ENCODE data around the gene TTC3. TPM values are rescaled to one million over a fixed set of nuclear protein-coding genes. Genes with fewer than 3 reads are reported as not detected.
A peak's percentile ranks its signal among the peaks of the same experiment; 100 is the strongest.

Gene TTC3
- total and polyA plus RNA-seq, 9 of the 15 experiments (the other 6 are each of a cell fraction or from before 2014, with no cell fraction given): 17.5 to 92.0 (median 59.5) TPM

- no peak for TF ChIP-seq CHD7 (IDR thresholded peaks at IDR 0.05; ENCODE audit: low read depth, low read length)
- TF ChIP-seq ZKSCAN3 (CRISPR knock-in tag; IDR thresholded peaks at IDR 0.05): no peak
- TF ChIP-seq IRF2 (CRISPR knock-in tag; IDR thresholded peaks at IDR 0.05): no peak
- no peak for TF ChIP-seq GTF2A2 (tag; IDR thresholded peaks at IDR 0.05)
- no peak for TF ChIP-seq PCBP2 (IDR thresholded peaks at IDR 0.05; ENCODE audit: low read depth, low read length, poor library complexity, severe bottlenecking)
- TF ChIP-seq SMARCA5 (IDR thresholded peaks at IDR 0.05): no peak
- TF ChIP-seq GTF2F1 (IDR thresholded peaks at IDR 0.05; ENCODE audit: low read depth, low read length): peak; percentile 49; the same call in 1 of the 2 replicates
- no peak for TF ChIP-seq ELK1 (CRISPR knock-in tag; IDR thresholded peaks at IDR 0.05)
- no peak for TF ChIP-seq DMBX1 (CRISPR knock-in tag; IDR thresholded peaks at IDR 0.05; ENCODE audit: borderline replicate concordance)
- TF ChIP-seq KDM4B (IDR thresholded peaks at IDR 0.05; ENCODE audit: borderline replicate concordance in 2 of 2, low read depth in 1 of 2): no peak
- no peak for TF ChIP-seq TRIM25 (IDR thresholded peaks at IDR 0.05; ENCODE audit: borderline replicate concordance)
- peak; percentile 87 for TF ChIP-seq CREM (IDR thresholded peaks at IDR 0.05; ENCODE audit: low read depth)
- no peak for TF ChIP-seq DACH1 (IDR thresholded peaks at IDR 0.05; ENCODE audit: partially characterized antibody)
- peak; percentile 90 for TF ChIP-seq MEIS2 (IDR thresholded peaks at IDR 0.05; ENCODE audit: partially characterized antibody)
- TF ChIP-seq ARNT (IDR thresholded peaks at IDR 0.05): no peak
- TF ChIP-seq ZNF140 (CRISPR knock-in tag; IDR thresholded peaks at IDR 0.05): no peak
Observed at GRCh38 chr21:37072988-37073416, at the start of gene TTC3, which contains the start of gene PIGP (continued).
